ENCODE results near the gene NTF3.

DNA sequence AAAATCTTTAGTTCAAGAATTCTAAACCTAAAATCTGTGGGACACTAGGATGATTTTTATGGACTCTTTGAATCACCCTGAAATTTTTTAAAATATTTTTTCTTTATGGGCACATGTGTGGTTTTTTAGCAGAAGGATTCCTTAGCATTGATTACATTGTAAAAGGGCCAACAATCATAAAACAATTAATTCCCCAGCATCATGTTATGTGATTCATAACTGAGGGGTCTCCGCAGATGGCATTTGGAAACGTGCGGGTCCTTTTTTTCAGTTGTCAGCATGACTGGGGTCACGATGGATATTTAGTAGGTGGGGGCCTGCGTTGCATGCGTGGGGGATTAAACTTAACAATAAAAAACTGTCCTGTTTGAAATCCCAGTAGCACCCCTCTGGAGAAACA is 52.5 kb downstream of the NTF3 start:
- TF ChIP-seq CTCF (IDR thresholded peaks at IDR 0.05) (no peak), POLR2A (IDR thresholded peaks at IDR 0.05) (no peak)

Data from right lobe of liver (tissue), 4 donors.